Upper lobe of right lung (tissue), 1 donor: ENCODE measurements around the gene TNPO2. TPM values are rescaled to one million over a fixed set of nuclear protein-coding genes. Genes with fewer than 3 reads are reported as not detected.

Experiments
- ATAC-seq: fragments of 200-7000 bp; cut with Tn5 transposase; one replicate; pipeline ENCODE4 v1.9.1; 2020; ENCODE audit warnings: mild to moderate bottlenecking, moderate library complexity
- DNase-seq: peaks from one replicate; pipeline ENCODE4 v3.0.0-alpha.2; 2020
- H3K27ac ChIP-seq: fragments of 200-600 bp; one replicate; pipeline ENCODE4 v1.8.0; 2022
- H3K27me3 ChIP-seq: fragments of 200-600 bp; one replicate; pipeline ENCODE4 v1.8.0; 2022; ENCODE audit warnings: mild to moderate bottlenecking
- H3K36me3 ChIP-seq: fragments of 200-600 bp; one replicate; pipeline ENCODE4 v1.8.0; 2022
- H3K4me1 ChIP-seq: fragments of 200-600 bp; one replicate; pipeline ENCODE4 v1.8.0; 2022
- H3K4me3 ChIP-seq: fragments of 200-600 bp; one replicate; pipeline ENCODE4 v1.8.0; 2022; ENCODE audit warnings: mild to moderate bottlenecking
- H3K9me3 ChIP-seq: fragments of 200-600 bp; one replicate; pipeline ENCODE4 v1.8.0; 2022
- intact Hi-C: fragments of 100-400 bp; cut with DNase I; formaldehyde crosslinking; loops from one replicate; pipeline ENCODE4 v1.11.0; 2022
- total RNA-seq: library from RNA; stranded (reverse); fragmentation: NEBNext Ultra II Directional; extraction: Animal tissue kit (Norgen Biotek cat#: 25700); gene quantifications from one replicate; pipeline ENCODE4 v1.2.1, GENCODE V29; 2021
- TF ChIP-seq, protein P1 (sequence below): fragments of 200-600 bp; IDR thresholded peaks from one replicate; pipeline ENCODE4 v1.8.0; 2022; ENCODE audit warnings: antibody characterized with exemption
- donor health status: DM: no; HTN: yes; CAD: no; lungs with severe emphysema.

The TNPO2 gene
- total RNA-seq, 1 donor from 2014 or later, result 49.0 TPM

DNA sequence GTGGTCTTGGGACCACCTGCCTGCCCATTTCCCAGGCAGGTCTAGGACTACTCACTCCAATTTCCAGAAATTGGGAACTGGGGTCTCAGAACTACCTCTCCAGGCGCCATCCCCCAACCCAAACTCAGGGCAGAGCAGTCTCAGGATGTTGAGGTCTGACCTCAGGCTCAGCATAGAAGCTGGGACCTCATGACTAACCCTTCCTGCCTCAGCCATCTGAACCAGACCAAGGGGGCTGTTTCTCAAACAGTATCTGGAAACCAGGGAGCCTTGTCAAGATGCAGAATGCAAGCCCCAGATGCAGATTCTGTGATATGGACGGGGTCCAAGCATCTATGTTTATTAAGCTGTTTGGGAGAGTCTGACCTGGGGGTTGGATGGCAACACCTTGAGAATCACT, 28.6 kb downstream of the TNPO2 start:
- intact Hi-C loops, result no loop called here
- DNase-seq (no peak), ATAC-seq (no peak)
- Histone ChIP-seq H3K4me3 (no peak overlapping the region), H3K9me3 (no peaks in the 10 kb centered on the region), H3K27ac (no peak overlapping the region), H3K36me3 (peaks cover 7% of the 10 kb centered on the region), H3K27me3 (no peaks in the 10 kb centered on the region), H3K4me1 (peaks cover 6% of the 10 kb centered on the region)
- TF ChIP-seq, protein P1, sequence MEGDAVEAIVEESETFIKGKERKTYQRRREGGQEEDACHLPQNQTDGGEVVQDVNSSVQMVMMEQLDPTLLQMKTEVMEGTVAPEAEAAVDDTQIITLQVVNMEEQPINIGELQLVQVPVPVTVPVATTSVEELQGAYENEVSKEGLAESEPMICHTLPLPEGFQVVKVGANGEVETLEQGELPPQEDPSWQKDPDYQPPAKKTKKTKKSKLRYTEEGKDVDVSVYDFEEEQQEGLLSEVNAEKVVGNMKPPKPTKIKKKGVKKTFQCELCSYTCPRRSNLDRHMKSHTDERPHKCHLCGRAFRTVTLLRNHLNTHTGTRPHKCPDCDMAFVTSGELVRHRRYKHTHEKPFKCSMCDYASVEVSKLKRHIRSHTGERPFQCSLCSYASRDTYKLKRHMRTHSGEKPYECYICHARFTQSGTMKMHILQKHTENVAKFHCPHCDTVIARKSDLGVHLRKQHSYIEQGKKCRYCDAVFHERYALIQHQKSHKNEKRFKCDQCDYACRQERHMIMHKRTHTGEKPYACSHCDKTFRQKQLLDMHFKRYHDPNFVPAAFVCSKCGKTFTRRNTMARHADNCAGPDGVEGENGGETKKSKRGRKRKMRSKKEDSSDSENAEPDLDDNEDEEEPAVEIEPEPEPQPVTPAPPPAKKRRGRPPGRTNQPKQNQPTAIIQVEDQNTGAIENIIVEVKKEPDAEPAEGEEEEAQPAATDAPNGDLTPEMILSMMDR, result no peak

DNA sequence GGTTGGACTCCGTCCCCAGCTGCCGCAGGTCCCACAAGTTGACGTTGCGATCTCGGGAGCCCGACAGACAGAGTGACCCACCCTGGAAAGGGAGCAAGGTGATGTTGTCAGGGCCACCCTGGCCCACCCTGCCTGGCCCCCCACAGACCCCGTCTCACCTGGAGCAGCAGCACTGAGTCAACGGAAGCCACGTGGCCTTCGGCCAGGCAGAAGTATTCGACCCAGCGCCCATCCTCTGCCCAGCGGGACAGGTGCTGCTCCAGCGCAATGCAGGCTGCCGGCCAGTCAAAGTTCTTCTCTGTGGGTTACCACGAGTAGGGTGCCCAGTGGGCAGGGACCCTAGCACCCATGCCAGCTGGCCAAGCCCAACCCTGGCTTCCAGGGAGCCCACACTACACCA, 29.1 kb downstream of the TNPO2 start:
- Histone ChIP-seq H3K27me3 (no peaks in the 10 kb centered on the region), H3K4me3 (no peak overlapping the region), H3K36me3 (peaks cover 7% of the 10 kb centered on the region), H3K9me3 (no peaks in the 10 kb centered on the region), H3K4me1 (peaks cover 6% of the 10 kb centered on the region), H3K27ac (no peak overlapping the region)
- intact Hi-C loops, result no loop called here
- ATAC-seq (no peak), DNase-seq (no peak)
- TF ChIP-seq, protein P1, result no peak

DNA sequence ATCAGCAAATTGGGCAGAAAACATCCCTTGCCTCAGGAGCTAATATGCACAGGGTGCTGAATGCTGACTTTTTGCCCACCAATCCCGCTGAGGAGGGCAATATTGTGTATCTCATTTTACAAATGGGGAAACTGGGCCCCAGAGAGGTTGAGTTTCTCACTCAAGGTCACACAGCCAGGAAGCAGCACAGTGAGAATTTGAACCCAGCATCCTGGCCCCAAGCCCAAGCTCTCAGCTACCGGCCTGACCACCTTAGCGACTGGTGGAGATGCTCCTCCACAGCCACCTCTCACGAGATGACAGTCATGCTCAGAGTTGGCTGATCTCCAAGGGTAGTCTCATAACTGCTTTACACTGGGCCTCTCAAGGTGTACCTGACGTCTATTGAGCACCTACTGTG, 30.8 kb downstream of the TNPO2 start:
- ATAC-seq (no peak), DNase-seq (no peak)
- peaks cover 6% of the 10 kb centered on the region for H3K4me1 ChIP-seq
- H3K4me3 ChIP-seq, result no peak overlapping the region
- H3K9me3 ChIP-seq, result no peaks in the 10 kb centered on the region
- H3K27me3 ChIP-seq, result no peaks in the 10 kb centered on the region
- H3K36me3 ChIP-seq, result no peaks in the 10 kb centered on the region
- intact Hi-C loops, result no loop called here
- TF ChIP-seq, protein P1, result no peak
- H3K27ac ChIP-seq, result no peak overlapping the region

DNA sequence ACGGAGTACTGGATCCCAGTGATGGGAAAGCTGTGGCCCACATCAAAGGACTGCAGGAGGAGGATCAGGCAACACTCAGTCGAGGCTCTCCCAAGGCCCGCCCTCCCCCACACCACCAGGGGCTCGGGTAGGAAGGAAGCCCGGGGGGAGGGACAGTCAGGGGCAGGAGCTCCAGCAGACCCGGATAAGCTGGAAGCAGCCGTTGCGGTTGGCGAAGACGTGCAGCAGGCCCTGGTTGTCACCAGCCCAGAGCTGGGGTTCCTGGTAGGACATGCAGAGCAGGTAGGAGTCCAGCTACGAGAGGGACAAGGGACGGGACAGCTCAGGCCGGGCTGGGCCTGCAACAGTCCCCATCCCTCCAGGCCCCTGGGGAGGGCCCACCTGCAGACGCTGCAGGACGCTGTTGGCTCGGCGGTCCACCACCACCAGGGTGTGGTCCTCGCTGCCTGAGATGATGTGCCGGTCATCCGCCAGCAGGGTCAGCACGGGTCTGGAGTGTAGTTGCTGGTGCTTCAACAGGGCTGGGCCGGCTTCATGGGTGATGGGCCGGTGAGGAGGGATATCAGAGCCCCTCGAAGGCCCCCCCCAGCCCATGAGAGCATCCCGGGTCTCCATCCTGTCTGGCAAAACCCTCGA, 34.0 kb downstream of the TNPO2 start:
- Histone ChIP-seq H3K4me3 (no peak overlapping the region), H3K27ac (no peak overlapping the region), H3K4me1 (no peaks in the 10 kb centered on the region), H3K9me3 (no peaks in the 10 kb centered on the region), H3K27me3 (no peaks in the 10 kb centered on the region), H3K36me3 (no peaks in the 10 kb centered on the region)
- TF ChIP-seq, protein P1, result no peak
- DNase-seq (peak; percentile 36), ATAC-seq (peak; percentile 19)
- intact Hi-C loops, result no loop called here

DNA sequence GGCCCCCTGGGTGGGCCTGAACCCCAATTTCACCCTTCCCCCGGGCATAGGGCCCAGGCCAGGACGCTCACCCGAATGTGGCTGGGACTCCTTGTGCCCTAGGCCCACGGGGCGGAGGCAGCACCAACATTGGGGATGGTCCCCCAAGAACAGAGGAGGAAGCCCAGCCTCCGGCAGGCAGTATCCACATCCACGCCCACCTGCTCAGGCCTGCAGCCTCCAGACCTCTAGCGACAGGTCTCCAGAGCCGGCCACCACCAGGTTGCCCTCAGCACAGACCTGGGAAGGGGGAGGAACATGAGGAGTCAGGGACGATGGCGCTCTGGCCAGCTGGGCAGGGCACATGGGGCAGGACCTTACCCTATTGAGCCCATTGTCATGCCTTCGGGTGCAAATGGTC, 34.7 kb downstream of the TNPO2 start:
- peak; percentile 52 for DNase-seq
- TF ChIP-seq, protein P1, result no peak
- ATAC-seq, result peak; percentile 9

More for the DNA sequence above, 34.7 kb downstream of the TNPO2 start:
- intact Hi-C loops, result no loop called here
- Histone ChIP-seq H3K9me3 (no peaks in the 10 kb centered on the region), H3K27ac (no peak overlapping the region), H3K4me1 (no peaks in the 10 kb centered on the region), H3K4me3 (no peak overlapping the region), H3K36me3 (no peaks in the 10 kb centered on the region), H3K27me3 (no peaks in the 10 kb centered on the region)
